ENCODE results near the gene CSF2RB.

Gene CSF2RB

DNA sequence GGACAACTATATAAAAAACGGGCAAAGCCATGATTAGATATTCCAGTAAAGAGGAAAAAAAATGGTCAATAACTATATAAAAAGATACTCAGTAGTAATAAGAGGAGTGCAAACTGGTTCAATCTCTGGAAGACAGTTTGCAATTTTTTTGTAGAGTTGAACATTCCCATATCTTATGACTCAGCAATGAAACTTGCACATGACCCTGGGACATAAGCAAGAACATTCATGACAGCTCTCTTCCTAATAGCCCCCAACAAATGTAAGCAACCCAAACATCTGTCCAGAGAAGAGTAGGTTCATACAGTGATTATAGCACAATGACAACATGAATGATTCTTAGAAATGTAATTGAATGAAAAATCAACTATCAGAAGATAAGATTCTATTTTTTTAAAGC, 21.8 kb upstream of the CSF2RB start:
- Histone ChIP-seq H3K27me3 (ENCODE audit: insufficient read depth, low read length) (peaks cover 28% of the 10 kb centered on the region), H2AFZ (ENCODE audit: low read length, unreplicated experiment) (no peak overlapping the region), H3K4me3 (ENCODE audit: low read depth, low read length) (no peak overlapping the region), H3K79me2 (ENCODE audit: control insufficient read depth, insufficient read depth, low read length, unreplicated experiment) (no peaks in the 10 kb centered on the region), H3K4me1 (ENCODE audit: control insufficient read depth, insufficient read depth, low read length, unreplicated experiment) (no peaks in the 10 kb centered on the region), H3K27ac (ENCODE audit: low read depth, low read length) (no peak overlapping the region), H3K36me3 (ENCODE audit: insufficient read depth, low read length) (no peaks in the 10 kb centered on the region)

DNA sequence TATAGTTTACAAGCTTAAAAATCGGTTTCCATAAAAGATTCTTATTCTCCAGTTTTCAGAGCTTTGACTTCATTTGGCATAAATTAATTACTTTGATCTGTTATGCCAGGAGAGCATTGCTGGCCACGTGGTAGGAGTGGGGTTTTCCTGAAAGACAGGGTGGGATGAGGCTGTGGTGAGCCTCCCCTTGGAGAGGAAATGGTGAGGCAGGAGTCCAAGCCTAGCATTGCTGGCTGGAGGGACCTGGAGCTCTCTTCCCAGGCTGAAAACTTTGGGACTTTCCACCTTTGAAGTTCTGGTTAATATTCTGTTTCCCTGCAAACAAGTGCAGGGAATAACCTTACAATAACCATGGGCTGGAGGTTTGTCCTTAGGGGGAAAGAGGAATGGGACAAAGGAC, 21.1 kb upstream of the CSF2RB start:
- H3K27ac ChIP-seq (ENCODE audit: low read depth, low read length): no peak overlapping the region
- no peak overlapping the region for H3K4me3 ChIP-seq (ENCODE audit: low read depth, low read length)
- H3K4me1 ChIP-seq (ENCODE audit: control insufficient read depth, insufficient read depth, low read length, unreplicated experiment): no peaks in the 10 kb centered on the region
- no peaks in the 10 kb centered on the region for H3K36me3 ChIP-seq (ENCODE audit: insufficient read depth, low read length)
- H2AFZ ChIP-seq (ENCODE audit: low read length, unreplicated experiment): no peak overlapping the region
- H3K79me2 ChIP-seq (ENCODE audit: control insufficient read depth, insufficient read depth, low read length, unreplicated experiment): no peaks in the 10 kb centered on the region
- peaks cover 35% of the 10 kb centered on the region for H3K27me3 ChIP-seq (ENCODE audit: insufficient read depth, low read length)

DNA sequence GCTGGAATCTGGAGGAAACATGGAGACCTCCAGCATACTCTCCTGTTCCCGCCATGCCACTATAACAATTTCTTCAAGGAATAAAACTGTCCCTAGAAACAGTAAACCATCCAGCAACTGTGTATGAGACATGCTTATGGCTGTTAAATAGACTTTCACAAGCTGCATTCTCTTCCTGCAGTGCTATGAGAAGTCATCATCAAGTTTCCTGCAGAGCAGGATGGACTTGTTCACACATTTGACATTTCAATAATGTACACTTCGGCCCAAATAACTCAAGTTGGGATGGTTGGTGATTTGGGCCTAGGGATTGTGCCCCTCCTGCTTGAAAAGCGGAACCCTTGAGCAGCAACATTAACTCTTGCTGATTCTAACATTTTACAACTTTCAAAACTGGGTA, 20.2 kb upstream of the CSF2RB start:
- no peak overlapping the region for H3K4me3 ChIP-seq (ENCODE audit: low read depth, low read length)
- H3K4me1 ChIP-seq (ENCODE audit: control insufficient read depth, insufficient read depth, low read length, unreplicated experiment): no peaks in the 10 kb centered on the region
- H3K36me3 ChIP-seq (ENCODE audit: insufficient read depth, low read length): no peaks in the 10 kb centered on the region
- H3K27me3 ChIP-seq (ENCODE audit: insufficient read depth, low read length): peaks cover 43% of the 10 kb centered on the region
- H3K79me2 ChIP-seq (ENCODE audit: control insufficient read depth, insufficient read depth, low read length, unreplicated experiment): no peaks in the 10 kb centered on the region
- no peak overlapping the region for H2AFZ ChIP-seq (ENCODE audit: low read length, unreplicated experiment)
- no peak overlapping the region for H3K27ac ChIP-seq (ENCODE audit: low read depth, low read length)

DNA sequence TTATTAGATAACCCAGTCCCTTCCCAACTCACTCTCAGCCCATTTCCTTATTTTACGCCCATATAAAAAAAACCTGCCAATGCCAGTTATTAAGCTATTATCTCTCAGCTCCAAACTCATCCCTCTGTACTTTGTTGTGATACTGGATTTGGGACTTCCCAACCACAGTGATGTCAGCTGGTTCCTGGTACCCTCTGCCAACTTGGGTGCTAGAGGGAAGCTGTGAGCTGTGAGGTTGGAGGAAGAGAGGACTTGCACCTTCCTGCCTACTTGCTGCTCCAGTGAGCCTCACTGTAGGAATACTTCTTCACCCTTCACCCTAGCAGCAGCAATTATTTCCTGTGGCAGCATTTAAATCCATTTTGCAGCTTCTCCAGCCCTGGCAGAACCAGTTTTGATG, 19.2 kb upstream of the CSF2RB start:
- Histone ChIP-seq H3K27me3 (ENCODE audit: insufficient read depth, low read length) (peaks cover 44% of the 10 kb centered on the region), H3K36me3 (ENCODE audit: insufficient read depth, low read length) (no peaks in the 10 kb centered on the region), H3K27ac (ENCODE audit: low read depth, low read length) (no peak overlapping the region), H3K4me1 (ENCODE audit: control insufficient read depth, insufficient read depth, low read length, unreplicated experiment) (no peaks in the 10 kb centered on the region), H2AFZ (ENCODE audit: low read length, unreplicated experiment) (no peak overlapping the region), H3K79me2 (ENCODE audit: control insufficient read depth, insufficient read depth, low read length, unreplicated experiment) (no peaks in the 10 kb centered on the region), H3K4me3 (ENCODE audit: low read depth, low read length) (no peak overlapping the region)

DNA sequence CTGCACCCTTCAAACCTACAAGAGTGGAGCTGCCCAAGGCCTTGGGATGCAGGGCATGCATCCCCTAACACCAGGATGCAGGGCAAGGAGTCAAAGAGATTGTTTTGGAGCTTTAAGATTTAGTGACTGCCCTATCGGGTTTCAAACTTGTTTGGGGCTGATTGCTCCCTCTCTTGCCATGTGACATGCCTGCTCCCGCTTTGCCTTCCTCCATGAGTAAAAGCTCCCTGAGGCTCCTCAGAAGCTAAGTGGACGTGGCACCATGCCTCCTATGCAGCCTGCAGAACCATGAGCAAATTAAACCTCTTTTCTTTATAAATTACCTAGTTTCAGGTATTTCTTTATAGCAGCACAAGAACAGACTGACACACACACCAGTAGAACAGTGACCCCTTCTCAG, 15.8 kb upstream of the CSF2RB start:
- Histone ChIP-seq H3K27me3 (ENCODE audit: insufficient read depth, low read length) (peaks cover 40% of the 10 kb centered on the region), H2AFZ (ENCODE audit: low read length, unreplicated experiment) (no peak overlapping the region)

DNA sequence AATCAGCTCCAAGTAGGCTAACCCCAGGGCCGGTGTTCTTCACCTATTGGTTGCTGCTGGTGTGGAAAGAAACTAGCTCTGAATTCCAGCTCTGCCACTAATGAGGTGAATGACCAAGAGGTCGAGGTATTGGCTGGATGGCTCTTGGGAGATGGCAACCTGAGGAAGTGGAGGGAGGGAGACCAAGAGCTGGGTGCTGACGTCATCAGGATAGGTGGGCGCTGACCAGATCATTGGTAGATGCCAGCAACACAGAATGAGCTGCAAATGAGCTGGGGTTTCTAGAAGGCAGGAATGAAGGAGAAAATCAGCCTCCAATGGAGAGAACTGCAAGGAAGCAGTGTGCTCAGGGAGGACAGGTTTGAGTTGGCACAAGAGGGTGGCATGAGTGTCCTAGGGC, 14.7 kb upstream of the CSF2RB start:
- H3K4me1 ChIP-seq (ENCODE audit: control insufficient read depth, insufficient read depth, low read length, unreplicated experiment): no peaks in the 10 kb centered on the region
- H3K36me3 ChIP-seq (ENCODE audit: insufficient read depth, low read length): no peaks in the 10 kb centered on the region
- H3K27ac ChIP-seq (ENCODE audit: low read depth, low read length): no peak overlapping the region
- no peak overlapping the region for H2AFZ ChIP-seq (ENCODE audit: low read length, unreplicated experiment)
- peaks cover 40% of the 10 kb centered on the region for H3K27me3 ChIP-seq (ENCODE audit: insufficient read depth, low read length)
- no peaks in the 10 kb centered on the region for H3K79me2 ChIP-seq (ENCODE audit: control insufficient read depth, insufficient read depth, low read length, unreplicated experiment)
- no peak overlapping the region for H3K4me3 ChIP-seq (ENCODE audit: low read depth, low read length)

More for the DNA sequence above, 15.8 kb upstream of the CSF2RB start:
- no peaks in the 10 kb centered on the region for H3K36me3 ChIP-seq (ENCODE audit: insufficient read depth, low read length)
- no peak overlapping the region for H3K4me3 ChIP-seq (ENCODE audit: low read depth, low read length)
- no peak overlapping the region for H3K27ac ChIP-seq (ENCODE audit: low read depth, low read length)
- no peaks in the 10 kb centered on the region for H3K79me2 ChIP-seq (ENCODE audit: control insufficient read depth, insufficient read depth, low read length, unreplicated experiment)
- H3K4me1 ChIP-seq (ENCODE audit: control insufficient read depth, insufficient read depth, low read length, unreplicated experiment): no peaks in the 10 kb centered on the region

DNA sequence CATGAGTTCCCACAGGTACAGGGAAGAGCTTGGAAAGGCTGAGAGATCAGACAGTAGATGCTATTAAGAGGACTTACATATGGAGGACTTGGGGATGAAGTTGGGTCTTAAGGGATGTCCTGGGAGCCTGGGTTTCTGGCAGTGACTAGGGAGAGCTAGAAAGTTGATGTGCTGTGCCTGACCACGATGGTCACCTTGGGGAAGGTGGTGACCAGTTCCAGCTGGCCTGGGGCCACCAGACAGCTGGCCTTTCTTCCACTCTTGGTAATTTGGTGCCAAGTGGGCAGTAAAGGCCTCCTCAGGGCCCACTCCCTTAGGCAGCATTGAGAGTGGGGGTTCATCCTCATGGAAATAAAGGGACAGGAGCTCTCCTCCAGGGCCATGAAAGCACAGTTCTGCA, 13.9 kb upstream of the CSF2RB start:
- Histone ChIP-seq H3K4me3 (ENCODE audit: low read depth, low read length) (no peak overlapping the region), H2AFZ (ENCODE audit: low read length, unreplicated experiment) (no peak overlapping the region), H3K27me3 (ENCODE audit: insufficient read depth, low read length) (peaks cover 38% of the 10 kb centered on the region)

DNA sequence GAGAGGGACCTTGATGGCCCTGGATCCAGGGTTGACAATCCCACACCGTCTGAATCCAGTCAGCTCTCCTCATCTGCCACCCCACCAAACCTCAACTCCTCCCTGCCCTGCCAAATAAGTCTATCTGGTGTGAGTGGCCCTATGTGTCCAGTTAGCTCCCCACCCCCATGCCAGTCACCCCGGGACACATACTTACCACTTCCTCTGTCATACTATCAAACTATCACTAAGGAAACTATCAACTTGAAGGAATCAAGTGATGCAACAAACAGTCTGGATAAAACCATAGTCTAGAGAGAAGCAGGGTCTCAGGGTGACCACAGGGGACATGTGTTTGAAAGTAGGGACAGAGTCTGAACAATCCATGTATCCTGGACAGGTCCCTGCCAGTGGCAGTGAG, 13.2 kb upstream of the CSF2RB start:
- Histone ChIP-seq H3K79me2 (ENCODE audit: control insufficient read depth, insufficient read depth, low read length, unreplicated experiment) (no peaks in the 10 kb centered on the region), H3K36me3 (ENCODE audit: insufficient read depth, low read length) (no peaks in the 10 kb centered on the region), H3K4me3 (ENCODE audit: low read depth, low read length) (no peak overlapping the region), H3K27ac (ENCODE audit: low read depth, low read length) (no peak overlapping the region), H3K27me3 (ENCODE audit: insufficient read depth, low read length) (peaks cover 31% of the 10 kb centered on the region), H2AFZ (ENCODE audit: low read length, unreplicated experiment) (no peak overlapping the region), H3K4me1 (ENCODE audit: control insufficient read depth, insufficient read depth, low read length, unreplicated experiment) (no peaks in the 10 kb centered on the region)

More for the DNA sequence above, 13.9 kb upstream of the CSF2RB start:
- H3K27ac ChIP-seq (ENCODE audit: low read depth, low read length): no peak overlapping the region
- no peaks in the 10 kb centered on the region for H3K79me2 ChIP-seq (ENCODE audit: control insufficient read depth, insufficient read depth, low read length, unreplicated experiment)
- no peaks in the 10 kb centered on the region for H3K36me3 ChIP-seq (ENCODE audit: insufficient read depth, low read length)
- no peaks in the 10 kb centered on the region for H3K4me1 ChIP-seq (ENCODE audit: control insufficient read depth, insufficient read depth, low read length, unreplicated experiment)

DNA sequence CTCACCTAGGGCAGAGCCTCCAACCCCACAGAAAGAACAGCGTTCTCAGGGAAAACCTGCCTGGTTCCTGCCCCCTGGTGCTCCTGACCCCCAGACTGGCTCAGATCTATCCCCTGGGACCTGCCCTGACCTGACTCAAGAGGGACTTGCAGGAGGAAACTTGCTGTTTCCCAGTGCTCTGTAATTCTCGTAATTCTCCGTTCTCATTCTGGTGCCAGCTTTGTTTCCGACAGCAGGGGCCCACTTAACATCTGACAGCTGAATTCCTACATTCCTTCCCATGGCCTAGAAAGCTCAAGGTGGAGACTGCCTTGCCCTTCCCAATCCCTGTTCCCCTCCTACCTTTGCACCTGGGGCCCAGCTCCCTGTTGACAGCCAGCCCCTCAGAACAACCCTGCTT, 12.5 kb upstream of the CSF2RB start:
- H3K4me1 ChIP-seq (ENCODE audit: control insufficient read depth, insufficient read depth, low read length, unreplicated experiment): no peaks in the 10 kb centered on the region
- H3K27ac ChIP-seq (ENCODE audit: low read depth, low read length): no peak overlapping the region
- H3K36me3 ChIP-seq (ENCODE audit: insufficient read depth, low read length): no peaks in the 10 kb centered on the region
- no peaks in the 10 kb centered on the region for H3K79me2 ChIP-seq (ENCODE audit: control insufficient read depth, insufficient read depth, low read length, unreplicated experiment)
- no peak overlapping the region for H2AFZ ChIP-seq (ENCODE audit: low read length, unreplicated experiment)
- H3K4me3 ChIP-seq (ENCODE audit: low read depth, low read length): no peak overlapping the region
- H3K27me3 ChIP-seq (ENCODE audit: insufficient read depth, low read length): peaks cover 24% of the 10 kb centered on the region

DNA sequence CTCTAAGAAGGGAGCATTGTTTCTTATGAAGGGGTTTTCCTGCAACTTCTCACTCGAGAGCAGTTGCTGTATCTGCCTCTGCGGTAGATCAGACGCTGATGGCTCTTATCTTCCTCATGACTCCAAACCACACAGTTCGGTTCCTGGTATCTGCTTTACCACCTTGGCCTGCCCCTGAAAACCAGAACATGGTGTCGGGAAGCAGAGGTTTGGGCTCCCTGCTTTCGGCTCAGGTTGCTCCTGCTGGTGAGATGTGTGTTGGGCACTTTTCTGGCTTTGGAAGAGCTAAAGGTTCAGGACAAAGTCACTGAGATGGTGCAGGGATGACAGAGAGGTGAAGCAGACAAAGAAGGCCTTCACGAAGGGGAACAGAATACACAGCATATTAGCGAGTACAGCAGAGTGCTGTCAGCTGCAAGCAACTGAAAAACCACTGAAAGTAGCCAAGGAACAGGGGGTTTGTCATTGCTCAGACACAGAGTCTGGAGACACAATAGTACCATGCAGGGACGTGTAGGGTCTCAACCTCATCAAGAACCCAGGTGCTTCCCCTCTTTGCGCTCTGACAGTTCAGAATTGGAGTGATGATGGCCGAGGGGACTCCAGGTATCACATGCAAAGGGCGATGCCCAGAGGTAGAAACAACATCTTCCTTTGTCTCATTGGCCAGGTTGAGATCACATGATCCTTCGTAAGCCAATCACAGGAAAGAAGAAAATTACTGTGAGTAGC, 11.9 kb upstream of the CSF2RB start:
- H2AFZ ChIP-seq (ENCODE audit: low read length, unreplicated experiment): no peak overlapping the region
- H3K27me3 ChIP-seq (ENCODE audit: insufficient read depth, low read length): peaks cover 23% of the 10 kb centered on the region
- H3K4me1 ChIP-seq (ENCODE audit: control insufficient read depth, insufficient read depth, low read length, unreplicated experiment): no peaks in the 10 kb centered on the region
- no peaks in the 10 kb centered on the region for H3K36me3 ChIP-seq (ENCODE audit: insufficient read depth, low read length)
- H3K79me2 ChIP-seq (ENCODE audit: control insufficient read depth, insufficient read depth, low read length, unreplicated experiment): no peaks in the 10 kb centered on the region
- H3K4me3 ChIP-seq (ENCODE audit: low read depth, low read length): no peak overlapping the region
- H3K27ac ChIP-seq (ENCODE audit: low read depth, low read length): no peak overlapping the region

DNA sequence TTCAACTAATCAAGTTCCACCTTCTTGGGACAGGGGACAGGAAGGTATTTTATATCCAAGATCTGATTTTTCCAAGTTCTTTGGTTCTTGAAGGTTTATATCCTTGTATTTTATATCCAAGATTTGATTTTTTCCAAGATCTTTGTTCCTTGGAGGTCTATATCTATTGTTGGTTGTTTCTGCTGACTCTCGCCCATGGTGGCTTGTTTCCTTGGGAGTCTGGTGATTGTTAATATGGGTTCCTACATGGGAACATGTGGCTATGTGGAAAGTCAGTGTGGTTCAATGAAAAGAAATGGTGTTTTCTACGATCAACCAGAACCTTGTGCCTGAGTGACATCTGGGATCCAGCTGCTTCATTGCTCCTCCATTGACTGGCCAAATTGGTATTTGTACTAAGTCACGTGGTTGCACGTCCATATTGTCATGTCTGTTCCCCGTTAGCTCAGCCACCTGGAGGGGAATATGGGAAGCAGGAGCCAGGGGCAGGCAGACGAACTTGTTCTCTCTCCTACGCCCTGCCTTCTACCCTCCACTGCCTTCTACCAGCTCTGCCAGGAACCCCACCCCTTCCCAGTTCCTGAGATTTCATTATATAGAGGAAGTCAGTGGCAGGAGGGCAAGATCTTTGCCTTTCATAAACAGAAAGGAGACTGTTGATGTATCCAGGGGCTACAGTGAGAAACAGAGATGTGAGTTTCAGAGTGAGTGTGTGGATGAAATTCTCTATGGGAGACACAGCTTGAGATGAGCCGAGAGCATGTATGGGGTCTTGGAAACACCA, 11.1 kb upstream of the CSF2RB start:
- Histone ChIP-seq H3K4me3 (ENCODE audit: low read depth, low read length) (no peak overlapping the region), H3K36me3 (ENCODE audit: insufficient read depth, low read length) (no peaks in the 10 kb centered on the region), H3K27ac (ENCODE audit: low read depth, low read length) (no peak overlapping the region), H3K27me3 (ENCODE audit: insufficient read depth, low read length) (peaks cover 17% of the 10 kb centered on the region), H3K79me2 (ENCODE audit: control insufficient read depth, insufficient read depth, low read length, unreplicated experiment) (no peaks in the 10 kb centered on the region), H3K4me1 (ENCODE audit: control insufficient read depth, insufficient read depth, low read length, unreplicated experiment) (no peaks in the 10 kb centered on the region), H2AFZ (ENCODE audit: low read length, unreplicated experiment) (no peak overlapping the region)
